ENCODE results near the gene CCDC8.
"Not testable (repeated sequence)": the region's sequence is repeated elsewhere in the genome, so short reads cannot be mapped to it uniquely, and the experiment has no call there.

Gene CCDC8

GRCh38 chr19:46413262-46414031 lies at the start of gene CCDC8:
TSS of gene CCDC8 (minus strand) at chr19:46413564. CDS start at chr19:46412810, 754 bp downstream.
- no peak for DNase-seq (ENCODE audit: low read depth in 3 of 3)

- no peak for DNase-seq (ENCODE audit: low read depth in 3 of 3)
These were observed 48.2 kb upstream of the CCDC8 start for GRCh38 chr19:46461537-46461936.

GRCh38 chr19:46460981-46461380 lies 47.6 kb upstream of the CCDC8 start:
- no peak for DNase-seq (ENCODE audit: low read depth in 3 of 3)

DNA sequence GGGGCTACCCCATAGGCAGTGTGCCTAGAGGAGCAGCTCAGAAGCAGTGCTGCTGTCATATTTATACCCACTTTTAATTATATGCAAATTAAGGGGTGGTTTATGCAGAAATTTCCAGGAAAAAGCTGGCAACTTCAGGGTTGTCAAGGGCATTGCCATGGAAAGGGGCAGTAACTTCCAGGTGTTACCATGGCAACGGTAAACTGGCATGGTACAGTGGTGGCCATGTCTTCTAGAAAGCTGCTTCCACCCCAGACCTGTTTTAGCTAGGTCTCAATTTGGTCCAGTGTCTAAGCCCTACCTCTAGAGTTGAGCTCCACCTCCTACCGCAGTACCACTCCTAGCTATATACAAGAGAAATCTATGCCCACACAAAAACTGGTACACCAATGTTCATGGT lies 46.7 kb upstream of the CCDC8 start:
- DNase-seq (ENCODE audit: low read depth in 3 of 3), result no peak

- no peak for DNase-seq (ENCODE audit: low read depth in 3 of 3)
These were observed 43.6 kb upstream of the CCDC8 start for GRCh38 chr19:46456930-46457329.

GRCh38 chr19:46454244-46454643 lies 40.9 kb upstream of the CCDC8 start:
- no peak for DNase-seq (ENCODE audit: low read depth in 3 of 3)

GRCh38 chr19:46453661-46454060 lies 40.3 kb upstream of the CCDC8 start:
- no peak for DNase-seq (ENCODE audit: low read depth in 3 of 3)

GRCh38 chr19:46452186-46452585 lies 38.8 kb upstream of the CCDC8 start:
- DNase-seq (ENCODE audit: low read depth in 3 of 3), result no peak

DNA sequence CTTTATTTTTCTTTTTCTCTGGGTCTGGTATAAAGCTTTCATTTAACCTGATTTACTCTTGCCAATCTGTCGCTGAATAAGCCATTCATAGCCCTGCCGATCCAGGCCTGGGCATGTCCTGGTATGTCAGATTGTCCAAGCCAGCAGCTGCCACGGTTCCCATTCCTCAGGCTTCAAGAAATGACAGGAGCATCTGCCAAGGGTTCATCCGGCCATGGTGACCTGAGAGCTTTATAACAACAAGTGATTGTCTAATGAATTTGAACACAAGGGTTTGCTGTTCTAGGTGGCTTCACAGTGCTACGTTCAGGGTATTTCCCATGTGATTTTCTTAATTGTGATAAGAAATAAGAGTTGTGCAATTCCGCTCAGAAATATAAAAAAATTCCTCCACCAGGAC lies 38.0 kb upstream of the CCDC8 start:
- DNase-seq (ENCODE audit: low read depth in 3 of 3), result no peak

GRCh38 chr19:46450737-46451136 lies 37.4 kb upstream of the CCDC8 start:
- DNase-seq (ENCODE audit: low read depth in 3 of 3), result no peak

GRCh38 chr19:46449228-46449627 lies 35.9 kb upstream of the CCDC8 start:
- no peak for DNase-seq (ENCODE audit: low read depth in 3 of 3)

DNA sequence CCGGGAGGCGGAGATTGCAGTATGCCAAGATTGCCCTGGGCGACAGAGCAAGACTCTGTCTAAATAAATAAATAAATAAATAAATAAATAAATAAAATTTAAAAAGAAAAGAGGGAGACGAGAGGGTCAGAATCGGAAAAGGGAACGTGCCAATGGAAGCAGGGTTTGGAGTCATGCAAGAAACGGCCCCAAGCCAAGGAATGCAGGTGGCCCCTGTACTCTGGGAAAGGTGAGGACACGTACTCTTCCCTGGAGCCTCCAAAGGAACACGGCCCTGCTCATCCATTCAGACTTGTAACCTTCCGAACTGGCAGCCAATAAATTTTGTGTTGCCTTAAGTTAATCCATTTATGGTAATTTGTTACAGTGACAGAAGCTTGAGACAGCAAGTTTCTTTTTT lies 35.2 kb upstream of the CCDC8 start:
- no peak for DNase-seq (ENCODE audit: low read depth in 3 of 3)

- no peak for DNase-seq (ENCODE audit: low read depth in 3 of 3)
These were observed 34.5 kb upstream of the CCDC8 start for GRCh38 chr19:46447824-46448223.

DNA sequence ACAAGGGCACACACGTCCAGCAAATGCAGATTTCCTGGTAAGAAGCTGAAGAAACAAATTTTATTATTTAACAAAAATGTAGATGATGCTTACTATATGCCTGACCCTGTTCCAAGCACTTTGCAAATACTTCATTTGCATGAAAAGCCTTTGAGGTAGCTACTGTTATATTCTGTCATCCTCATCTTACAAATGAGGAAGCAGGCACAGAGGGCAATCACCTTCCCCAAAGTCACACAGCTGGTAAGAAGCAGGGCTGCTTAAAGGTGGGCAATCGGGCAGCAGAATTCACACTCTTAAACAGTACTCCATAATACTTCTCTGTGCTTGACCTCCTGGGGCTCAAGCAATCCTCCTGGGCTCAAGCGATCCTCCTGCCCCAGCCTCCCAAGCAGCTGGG lies 33.6 kb upstream of the CCDC8 start:
- DNase-seq (ENCODE audit: low read depth in 3 of 3), result no peak

DNA sequence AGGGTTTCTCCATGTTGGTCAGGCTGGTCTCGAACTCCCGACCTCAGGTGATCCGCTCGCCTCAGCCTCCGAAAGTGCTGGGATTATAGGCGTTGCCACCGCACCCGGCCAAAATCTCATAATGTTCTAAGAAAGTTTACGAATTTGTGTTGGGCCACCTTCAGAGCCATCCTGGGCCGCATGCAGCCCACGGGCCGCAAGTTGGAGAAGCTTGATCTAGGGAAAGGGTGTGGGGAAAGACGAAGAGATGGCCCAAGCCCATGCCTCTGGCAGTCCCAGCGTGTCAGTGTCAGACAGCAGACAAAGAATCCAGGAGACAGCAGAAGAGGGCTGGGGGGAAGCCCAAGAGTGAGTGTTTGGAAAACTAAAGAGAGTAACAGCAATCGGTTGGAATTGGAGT lies 32.7 kb upstream of the CCDC8 start:
- DNase-seq (ENCODE audit: low read depth in 3 of 3), result no peak

- no peak for DNase-seq (ENCODE audit: low read depth in 3 of 3)
These were observed 29.6 kb upstream of the CCDC8 start for GRCh38 chr19:46442808-46443450.

DNA sequence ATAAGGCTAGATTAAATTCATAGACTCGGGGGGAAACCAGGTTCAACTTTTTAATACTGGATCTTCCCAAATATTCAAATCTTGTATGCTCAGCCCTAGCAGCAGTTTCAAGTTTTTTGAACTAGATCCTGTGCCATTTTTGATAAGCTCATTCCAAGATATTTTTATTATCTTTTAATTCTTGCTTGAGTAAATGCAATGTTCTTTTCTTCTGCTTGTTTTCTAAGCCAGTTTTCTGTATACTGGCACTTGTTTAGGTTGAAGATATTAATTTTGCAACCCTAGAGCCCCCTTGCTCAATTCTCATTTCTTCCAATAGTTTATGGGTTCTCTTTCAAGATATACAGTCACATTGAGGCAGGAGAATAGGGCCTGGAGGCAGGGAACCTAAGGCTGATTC lies 28.5 kb upstream of the CCDC8 start:
- DNase-seq (ENCODE audit: low read depth in 3 of 3), result no peak

DNA sequence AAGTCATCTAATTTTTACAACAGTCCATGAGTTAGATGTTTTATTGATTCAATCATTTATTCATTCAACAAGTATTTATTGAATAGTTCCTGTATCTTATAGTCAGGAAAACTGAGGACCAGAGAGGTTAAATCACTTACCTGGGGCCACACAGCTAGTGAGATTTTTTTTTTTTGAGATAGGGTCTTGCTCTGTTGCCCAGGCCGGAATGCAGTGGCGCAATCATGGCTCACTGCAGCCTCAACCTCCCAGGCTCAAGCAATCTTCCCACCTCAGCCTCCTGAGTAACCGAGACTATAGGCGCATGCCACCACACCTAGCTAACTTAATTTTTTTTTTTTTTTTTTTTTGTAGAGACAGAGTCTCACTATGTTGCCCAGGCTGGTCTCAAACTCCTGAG lies 22.3 kb upstream of the CCDC8 start:
- DNase-seq (ENCODE audit: low read depth in 3 of 3), result not testable (repeated sequence)

- no peak for DNase-seq (ENCODE audit: low read depth in 3 of 3)
These were observed 21.6 kb upstream of the CCDC8 start for GRCh38 chr19:46435009-46435408.

DNA sequence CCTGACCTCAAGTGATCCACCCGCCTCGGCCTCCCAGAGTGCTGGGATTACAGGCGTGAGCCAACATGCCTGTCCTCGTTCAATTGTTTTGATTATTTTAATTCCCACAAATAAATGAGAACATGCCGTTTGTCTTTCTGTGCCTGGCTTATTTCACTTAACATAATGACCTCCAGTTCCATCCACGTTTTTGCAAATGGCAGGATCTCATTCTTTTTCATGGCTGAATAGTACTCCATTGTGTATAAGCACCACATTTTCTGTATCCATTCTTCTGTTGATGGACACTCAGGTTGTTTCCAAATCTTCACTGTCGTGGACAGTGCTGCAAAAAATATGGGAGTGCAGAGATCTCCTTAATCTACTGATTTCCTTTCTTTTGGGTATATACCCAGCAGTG lies 20.1 kb upstream of the CCDC8 start:
- DNase-seq (ENCODE audit: low read depth in 3 of 3), result not testable (repeated sequence)

DNA sequence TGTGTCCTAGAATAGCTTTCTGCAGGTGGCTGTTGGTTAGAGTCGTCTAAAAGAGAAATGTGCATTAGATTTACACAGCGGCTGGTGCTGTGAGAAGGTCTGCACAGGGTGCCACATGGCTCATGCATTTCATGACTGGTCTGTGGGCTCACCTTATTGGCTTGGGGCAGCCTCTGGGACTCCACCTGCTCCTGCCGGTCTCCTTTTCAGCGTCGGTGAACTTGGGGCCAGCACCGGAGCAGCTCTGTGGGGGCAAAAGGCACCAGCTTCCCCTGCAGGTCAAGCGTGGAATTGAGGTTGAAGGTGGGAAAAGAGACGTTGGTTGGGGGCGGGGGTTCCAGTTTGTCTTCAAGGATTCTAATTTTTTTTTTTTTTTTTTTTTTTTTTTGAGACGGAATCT lies 18.5 kb upstream of the CCDC8 start:
- no peak for DNase-seq (ENCODE audit: low read depth in 3 of 3)

- no peak for DNase-seq (ENCODE audit: low read depth in 3 of 3)
These were observed 16.6 kb upstream of the CCDC8 start for GRCh38 chr19:46429999-46430398.

Measured in stimulated activated CD4-positive, alpha-beta T cell treated with anti-CD3 and anti-CD28 coated beads, TNF-alpha, amount 100 ng/mL, for 4 hours (primary cell).